GM18951 (cell line): ENCODE data around the gene DIS3L2.
"Not testable (repeated sequence)": the region's sequence is repeated elsewhere in the genome, so short reads cannot be mapped to it uniquely, and the experiment has no call there.

Experiments used
- POLR2A ChIP-seq: IDR thresholded peaks from 4 replicates; pipeline ENCODE4 v1.6.1; 2011; ENCODE audit warnings: mild to moderate bottlenecking; ENCODE audit not compliant: insufficient read length, insufficient read depth; ENCODE audit errors: extremely low read depth
- in situ Hi-C: fragments of 300-500 bp; cut with MboI; formaldehyde crosslinking; loops from one replicate; pipeline ENCODE4 v1.12.0; 2022; ENCODE audit warnings: low sequenced_read_pairs, mixed read lengths, inconsistent platforms; ENCODE audit not compliant: unreplicated experiment

DIS3L2 gene

DNA sequence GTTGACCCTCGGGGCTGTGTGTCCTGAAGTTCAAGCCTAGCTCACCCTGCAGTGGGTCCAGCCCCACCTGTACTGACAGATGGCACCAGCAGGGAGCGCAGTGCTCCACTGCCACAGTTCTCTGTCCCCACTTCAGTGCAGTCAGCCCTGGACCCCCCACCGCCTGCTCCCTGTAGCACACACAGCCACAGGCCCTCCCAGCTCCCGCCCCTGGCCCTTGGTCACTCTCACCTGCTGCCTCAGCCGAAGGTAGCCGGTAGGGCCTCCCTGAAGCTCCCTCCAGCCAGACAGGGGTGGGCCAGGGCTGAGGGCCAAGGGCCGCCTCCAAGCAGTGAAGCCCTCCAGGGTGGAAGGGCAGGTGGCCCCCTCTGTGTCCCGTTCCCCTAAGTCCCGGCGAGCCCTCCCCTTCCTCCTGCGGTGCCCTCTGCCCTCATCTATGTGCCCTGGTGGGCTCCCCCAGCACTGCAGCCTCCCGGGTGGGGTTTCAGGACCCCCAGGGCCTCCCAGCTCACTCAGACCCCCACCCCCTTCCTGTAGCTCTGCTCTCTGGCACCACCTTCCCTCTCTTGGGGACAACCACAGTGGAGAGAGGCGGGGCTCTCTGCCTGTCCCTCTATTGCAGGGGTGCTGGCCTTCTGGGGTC, 406.2 kb downstream of the DIS3L2 start:
- in situ Hi-C loops: no loop called here
- TF ChIP-seq POLR2A: no peak

DNA sequence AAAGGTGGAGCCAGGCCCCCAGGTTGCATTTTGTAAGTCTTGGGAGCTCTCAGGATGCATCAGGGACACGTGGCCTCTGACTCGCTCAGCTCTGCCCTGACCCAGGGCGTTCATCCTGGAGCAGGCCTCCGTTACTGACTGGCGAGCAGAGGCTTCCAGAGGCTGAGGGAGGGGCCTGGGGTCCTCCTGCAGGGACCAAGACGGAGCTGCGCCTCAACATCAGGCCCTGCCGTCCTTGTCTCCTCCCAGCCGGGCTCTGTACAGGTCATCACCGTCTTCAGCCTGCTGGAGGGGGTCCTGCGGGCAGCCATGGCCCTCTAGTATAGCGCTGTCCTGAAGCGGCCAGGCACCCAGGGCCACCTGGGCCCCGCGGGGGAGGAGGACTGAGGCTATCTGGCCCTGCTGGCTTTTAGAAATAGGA, 406.8 kb downstream of the DIS3L2 start:
- in situ Hi-C loops: no loop called here
- TF ChIP-seq POLR2A: no peak

DNA sequence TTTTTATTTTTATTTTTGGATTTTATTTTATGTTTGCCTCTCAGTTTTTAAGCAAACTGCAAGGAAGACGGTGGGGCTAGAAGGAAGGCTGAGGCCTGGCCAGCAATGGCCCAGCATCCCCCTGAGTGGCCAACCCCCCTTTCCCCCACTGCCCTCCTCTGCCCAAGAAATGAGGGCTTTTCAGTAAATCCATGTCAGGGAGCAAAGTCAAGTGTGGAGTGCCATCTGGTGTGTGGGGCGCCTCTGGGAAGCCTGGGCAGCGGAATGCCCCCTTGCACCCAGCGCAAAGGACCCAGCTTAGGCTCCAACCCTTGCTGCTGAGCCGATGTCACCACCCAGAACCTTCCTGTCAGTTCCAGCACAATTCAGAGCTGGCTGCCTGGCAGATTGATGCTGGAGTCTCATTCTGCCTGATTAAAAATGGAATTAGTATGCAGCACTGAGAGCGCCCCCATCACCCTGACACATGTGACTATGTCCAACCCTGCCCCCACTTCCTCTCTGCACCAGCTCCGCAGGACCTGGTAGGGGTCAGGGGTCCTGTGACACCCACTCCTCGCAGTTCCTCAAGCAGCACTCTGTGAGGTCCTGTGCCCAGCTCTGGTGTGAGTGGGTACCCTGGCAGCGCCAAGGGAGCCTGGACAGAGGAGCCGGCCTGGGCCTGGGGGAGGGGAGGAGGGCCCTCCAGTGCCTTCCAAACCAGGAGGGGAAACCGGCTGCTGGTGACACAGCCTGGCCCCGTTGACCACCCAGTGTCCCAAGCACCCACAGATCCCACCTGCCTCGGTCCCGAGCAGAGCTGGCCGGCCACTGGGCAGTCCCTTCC, 407.8 kb downstream of the DIS3L2 start:
- TF ChIP-seq POLR2A: no peak
- in situ Hi-C loops: no loop called here

DNA sequence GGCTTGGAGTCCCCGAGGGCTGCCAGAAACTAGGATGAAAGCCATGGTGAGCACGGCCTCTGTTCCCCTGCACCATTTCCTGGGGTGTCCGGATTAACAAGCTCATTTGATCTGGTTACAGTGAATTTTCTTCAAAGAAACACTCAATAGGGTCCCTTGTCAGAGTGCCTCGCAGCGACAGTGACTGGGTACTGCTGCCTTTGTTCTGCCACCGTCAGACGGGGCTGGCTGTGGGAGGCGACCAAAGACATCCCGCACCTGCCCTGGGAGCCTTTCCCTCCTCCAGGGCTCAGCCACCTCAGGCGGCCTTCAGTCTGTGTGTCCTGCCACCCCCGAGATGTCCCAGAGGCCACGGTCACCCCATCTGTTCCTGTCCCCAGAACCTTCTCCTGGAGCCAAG, 408.5 kb downstream of the DIS3L2 start:
- in situ Hi-C loops: not testable (repeated sequence)

DNA sequence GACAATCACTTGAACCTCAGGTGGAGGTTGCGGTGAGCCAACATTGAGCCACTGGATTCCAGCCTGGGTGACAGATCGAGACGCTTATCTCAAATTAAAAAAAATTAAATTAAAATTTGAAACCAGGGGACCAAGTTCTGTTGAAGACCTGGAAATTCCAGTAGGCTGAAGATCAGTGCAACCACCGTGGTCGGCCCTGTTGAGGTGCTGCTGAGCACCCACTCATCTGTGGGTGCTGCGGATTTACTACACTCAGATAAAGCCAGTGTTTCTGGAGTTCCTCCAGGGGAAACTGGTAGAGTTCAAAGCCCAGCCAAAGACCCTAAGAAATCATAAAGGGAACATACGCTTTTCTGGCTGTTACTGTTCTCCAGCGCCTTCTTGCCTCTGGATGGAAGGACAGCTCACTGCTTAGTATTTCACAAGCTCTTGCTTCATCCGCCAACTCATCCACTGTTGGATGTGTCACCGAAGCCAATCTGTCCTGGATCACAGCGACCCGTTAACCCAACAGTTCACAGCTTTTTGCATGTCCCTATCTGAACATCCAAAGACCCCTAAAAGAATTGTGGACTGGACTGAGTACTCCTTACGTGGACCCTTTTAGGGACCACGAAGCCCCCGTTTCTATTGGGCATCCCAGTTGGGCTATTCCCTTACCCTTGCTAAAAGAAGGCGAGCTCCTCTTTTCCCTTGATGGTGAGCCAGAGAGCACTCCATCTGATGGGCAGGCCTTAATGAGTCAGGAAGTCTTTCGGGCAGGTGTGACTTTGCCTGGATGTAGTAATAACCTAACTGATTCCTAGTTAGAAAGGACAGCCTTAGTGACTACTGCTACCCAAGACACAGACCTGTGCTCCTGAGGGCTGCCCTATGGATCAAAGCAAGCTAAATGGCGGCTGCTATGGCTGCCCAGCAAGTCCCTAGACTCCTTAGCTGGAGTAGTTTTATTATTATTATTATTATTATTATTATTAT, 411.0 kb downstream of the DIS3L2 start:
- in situ Hi-C loops: no loop called here
- no peak for TF ChIP-seq POLR2A

DNA sequence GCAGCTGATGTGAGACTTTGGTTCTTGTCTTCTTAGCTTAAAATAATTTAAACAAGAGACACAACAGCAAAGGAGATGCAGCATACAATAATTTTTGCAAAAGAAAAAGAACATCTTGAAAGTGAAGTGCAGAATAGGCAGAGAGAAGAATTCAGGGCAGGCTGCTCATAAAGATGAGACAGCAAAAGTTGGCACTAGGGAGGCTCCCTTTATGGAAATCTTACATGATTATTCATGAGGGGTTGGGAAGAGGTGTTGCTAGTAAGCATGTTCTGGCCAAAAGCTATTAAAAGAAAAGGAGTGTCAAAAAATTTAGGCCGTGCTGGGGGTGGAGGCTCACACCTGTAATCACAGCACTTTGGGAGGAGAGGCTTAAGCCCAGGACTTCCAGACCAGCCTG, 412.8 kb downstream of the DIS3L2 start:
- in situ Hi-C loops: no loop called here

DNA sequence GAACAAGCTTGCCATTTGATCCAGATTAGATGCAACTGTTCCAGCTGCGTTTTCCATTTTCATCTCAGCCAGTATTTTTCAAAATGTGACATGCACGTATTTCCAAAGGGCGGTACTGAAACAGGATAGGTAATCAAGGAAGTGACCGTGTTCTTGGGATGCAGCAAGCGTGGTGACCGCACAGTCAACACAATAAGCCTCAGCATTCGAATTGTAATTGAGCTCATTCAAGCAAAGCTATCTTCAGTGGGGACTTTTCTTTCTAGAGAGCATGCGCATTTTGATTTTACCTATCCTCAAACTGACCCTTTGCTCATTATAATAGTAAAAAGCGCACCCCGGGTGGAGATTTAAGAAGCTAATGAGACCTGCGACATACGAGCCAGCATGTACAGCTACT, 413.7 kb downstream of the DIS3L2 start:
- TF ChIP-seq POLR2A: no peak
- in situ Hi-C loops: no loop called here

More for the DNA sequence above, 412.8 kb downstream of the DIS3L2 start:
- TF ChIP-seq POLR2A: no peak

DNA sequence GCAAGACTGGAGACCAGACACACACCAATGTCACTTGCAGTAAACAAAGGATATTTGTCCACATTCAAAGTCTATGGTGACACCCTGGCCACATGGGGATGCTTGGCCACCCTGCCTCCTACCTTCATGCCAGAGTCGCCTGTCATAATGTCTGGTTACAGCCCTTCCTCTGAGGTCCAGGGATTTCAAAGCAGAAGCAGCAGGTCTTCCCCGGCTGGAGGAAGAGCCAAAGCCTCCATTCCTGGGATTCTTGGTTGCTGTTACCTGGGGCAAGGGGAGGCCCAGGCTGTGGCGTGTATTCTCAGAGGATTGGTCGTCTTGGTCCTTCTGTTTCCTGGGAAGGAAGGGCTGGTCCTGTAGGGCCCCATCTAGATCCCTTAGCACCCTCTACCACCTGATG, 414.7 kb downstream of the DIS3L2 start:
- in situ Hi-C loops: no loop called here
- no peak for TF ChIP-seq POLR2A

DNA sequence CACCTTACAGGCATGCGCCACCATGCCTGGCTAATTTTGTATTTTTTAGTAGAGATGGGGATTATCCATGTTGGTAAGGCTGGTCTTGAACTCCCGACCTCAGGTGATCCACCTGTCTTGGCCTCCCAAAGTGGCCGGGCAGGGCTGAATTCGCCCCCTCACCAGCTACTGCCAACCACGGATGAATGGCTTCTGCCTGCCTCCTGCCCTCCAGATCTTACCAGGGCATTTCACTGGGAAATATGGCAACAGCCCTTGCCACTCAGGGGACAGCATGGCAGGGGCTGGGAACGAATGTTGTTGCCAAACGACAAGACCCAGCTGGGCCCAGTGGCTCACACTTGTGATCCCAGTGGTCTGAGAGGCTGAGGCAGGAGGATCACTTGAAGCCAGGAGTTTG, 415.2 kb downstream of the DIS3L2 start:
- no peak for TF ChIP-seq POLR2A
- in situ Hi-C loops: no loop called here

DNA sequence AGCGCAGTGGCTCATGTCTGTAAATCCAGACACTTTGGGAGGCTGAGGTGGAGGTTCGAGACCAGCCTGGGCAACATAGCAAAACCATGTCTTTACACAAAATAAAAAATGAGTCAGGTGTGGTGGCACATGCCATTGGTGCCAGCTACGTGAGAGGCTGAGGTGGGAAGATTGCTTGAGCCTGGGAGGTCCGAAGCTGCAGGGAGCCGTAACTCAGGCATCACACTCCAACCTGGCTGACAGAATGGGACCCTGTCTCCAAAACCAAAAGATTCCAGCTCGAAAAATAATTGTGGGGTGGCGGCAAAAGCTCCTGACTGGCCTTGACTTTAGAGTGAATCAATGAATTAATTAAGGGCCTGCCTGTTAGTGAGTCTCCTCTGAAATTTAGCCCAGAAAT, 415.8 kb downstream of the DIS3L2 start:
- TF ChIP-seq POLR2A: no peak
- in situ Hi-C loops: no loop called here

DNA sequence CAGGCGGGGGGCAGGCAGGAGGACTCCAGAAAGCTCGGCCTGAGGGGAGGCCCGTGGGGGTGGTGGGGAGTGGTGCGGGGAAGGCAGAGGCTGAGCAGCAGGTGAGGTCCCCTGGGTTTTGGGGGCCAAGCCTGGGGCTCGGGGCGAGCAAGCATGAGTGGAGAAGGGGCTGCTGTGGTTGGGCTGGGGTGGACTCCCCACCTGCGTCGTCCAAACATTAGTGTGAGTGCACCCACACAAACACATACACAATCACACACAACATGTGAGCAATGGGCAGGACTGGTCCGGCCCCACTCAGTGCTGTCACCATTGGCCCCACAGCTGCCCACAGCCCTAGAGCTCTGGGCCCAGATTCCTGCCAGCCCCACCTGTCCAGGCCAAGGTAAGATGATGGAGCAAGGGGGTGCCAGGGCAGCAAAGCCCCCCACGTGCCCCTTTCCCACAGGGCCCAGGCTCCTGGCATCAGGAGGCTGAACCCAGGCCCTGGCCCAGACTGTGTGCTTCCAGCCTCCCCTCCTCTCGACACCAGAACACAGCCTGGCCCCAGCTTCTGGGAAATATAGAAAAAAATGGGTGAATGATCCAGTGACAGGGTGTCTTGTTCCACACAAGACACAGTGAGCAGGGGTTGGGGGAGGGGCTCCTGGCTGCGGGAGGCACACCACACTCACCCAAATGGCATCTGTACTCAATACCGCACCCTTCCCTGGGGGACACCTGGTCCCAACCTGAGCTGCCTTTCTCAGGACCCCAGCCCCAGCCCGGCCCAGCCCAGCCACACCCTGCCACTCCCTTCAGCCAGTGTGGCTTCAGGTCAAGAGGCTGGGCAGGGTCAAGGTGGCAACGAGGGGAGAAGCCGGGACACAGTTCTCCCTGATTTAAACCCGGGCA, 416.6 kb downstream of the DIS3L2 start:
- TF ChIP-seq POLR2A: no peak
- in situ Hi-C loops: no loop called here

DNA sequence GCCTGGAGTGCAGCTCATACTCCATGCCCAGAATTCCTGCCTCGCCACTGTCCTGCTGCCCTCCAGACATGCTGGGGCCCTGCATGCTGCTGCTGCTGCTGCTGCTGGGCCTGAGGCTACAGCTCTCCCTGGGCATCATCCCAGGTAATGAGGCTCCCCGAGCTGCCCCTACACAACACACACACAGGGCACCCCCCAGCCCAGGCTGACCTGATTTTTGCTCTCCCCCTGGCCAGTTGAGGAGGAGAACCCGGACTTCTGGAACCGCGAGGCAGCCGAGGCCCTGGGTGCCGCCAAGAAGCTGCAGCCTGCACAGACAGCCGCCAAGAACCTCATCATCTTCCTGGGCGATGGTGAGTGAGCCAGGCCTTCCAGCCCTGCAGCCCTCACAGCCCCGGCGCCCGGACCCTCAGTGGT, 417.2 kb downstream of the DIS3L2 start, which contains the start of gene ALPP:
Gene ALPP (plus strand): TSS at position 17 of the 417 bp plus-strand sequence. CDS start 52 bp downstream, at position 69.
- in situ Hi-C loops: not testable (repeated sequence)

DNA sequence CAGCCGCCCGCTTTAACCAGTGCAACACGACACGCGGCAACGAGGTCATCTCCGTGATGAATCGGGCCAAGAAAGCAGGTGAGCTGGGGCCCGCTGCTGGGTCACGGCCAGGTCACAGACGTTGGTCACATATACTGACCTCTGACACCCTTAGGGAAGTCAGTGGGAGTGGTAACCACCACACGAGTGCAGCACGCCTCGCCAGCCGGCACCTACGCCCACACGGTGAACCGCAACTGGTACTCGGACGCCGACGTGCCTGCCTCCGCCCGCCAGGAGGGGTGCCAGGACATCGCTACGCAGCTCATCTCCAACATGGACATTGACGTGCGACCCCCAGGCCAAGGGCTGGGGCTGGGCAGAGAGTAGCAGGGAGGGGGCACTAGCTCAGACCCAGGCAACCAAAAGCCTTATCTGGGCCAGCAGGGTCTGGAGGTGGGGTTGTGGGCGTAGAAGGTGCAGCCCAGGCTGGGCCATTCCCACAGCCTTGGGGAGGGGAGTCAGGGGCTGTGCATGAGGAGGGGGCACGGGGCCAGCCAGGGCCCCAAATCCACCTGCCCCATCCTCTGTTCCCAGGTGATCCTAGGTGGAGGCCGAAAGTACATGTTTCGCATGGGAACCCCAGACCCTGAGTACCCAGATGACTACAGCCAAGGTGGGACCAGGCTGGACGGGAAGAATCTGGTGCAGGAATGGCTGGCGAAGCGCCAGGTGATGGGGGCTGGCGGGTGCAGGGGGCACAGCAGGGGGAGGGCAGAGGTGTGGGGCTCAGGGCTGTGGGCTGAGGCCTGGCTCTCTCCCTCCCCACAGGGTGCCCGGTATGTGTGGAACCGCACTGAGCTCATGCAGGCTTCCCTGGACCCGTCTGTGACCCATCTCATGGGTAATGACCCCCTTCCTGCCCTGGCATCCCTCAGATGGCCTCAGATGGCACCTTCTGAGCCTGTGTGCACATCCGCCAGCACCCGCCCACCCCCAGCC, 418.4 kb downstream of the DIS3L2 start:
- in situ Hi-C loops: not testable (repeated sequence)

DNA sequence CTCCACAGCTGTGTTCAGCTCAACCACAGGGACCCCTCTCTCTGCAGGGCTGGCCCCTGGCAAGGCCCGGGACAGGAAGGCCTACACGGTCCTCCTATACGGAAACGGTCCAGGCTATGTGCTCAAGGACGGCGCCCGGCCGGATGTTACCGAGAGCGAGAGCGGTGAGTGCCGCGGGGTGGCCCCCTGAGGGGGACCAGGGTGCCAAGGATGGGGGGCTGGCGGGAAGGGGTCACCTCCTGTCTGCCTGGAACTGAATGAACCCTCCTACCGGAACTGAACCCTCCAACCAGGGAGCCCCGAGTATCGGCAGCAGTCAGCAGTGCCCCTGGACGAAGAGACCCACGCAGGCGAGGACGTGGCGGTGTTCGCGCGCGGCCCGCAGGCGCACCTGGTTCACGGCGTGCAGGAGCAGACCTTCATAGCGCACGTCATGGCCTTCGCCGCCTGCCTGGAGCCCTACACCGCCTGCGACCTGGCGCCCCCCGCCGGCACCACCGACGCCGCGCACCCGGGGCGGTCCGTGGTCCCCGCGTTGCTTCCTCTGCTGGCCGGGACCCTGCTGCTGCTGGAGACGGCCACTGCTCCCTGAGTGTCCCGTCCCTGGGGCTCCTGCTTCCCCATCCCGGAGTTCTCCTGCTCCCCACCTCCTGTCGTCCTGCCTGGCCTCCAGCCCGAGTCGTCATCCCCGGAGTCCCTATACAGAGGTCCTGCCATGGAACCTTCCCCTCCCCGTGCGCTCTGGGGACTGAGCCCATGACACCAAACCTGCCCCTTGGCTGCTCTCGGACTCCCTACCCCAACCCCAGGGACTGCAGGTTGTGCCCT, 419.9 kb downstream of the DIS3L2 start:
- in situ Hi-C loops: not testable (repeated sequence)
